GM23338 (cell line): ENCODE data around the gene YY1AP1. TPM values are rescaled to one million over a fixed set of nuclear protein-coding genes. Genes with fewer than 3 reads are reported as not detected.
"Not testable (repeated sequence)": the region's sequence is repeated elsewhere in the genome, so short reads cannot be mapped to it uniquely, and the experiment has no call there.

Experiments used
- ATAC-seq: fragments of 200-7000 bp; cut with Tn5 transposase; 3 replicates; pipeline ENCODE4 v1.9.1; 2020
- DNase-seq: peaks from one replicate; pipeline ENCODE4 v3.0.0-alpha.2; 2015; ENCODE audit warnings: low spot score
- H2AFZ ChIP-seq: fragments of 200-600 bp; sonication (generic); 2 replicates; pipeline ENCODE4 v1.8.0; 2016; ENCODE audit warnings: antibody characterized with exemption, mild to moderate bottlenecking, moderate library complexity
- H3F3A ChIP-seq: fragments of 200-600 bp; sonication (generic); replicated peaks from 2 replicates; pipeline ENCODE4 v1.8.0; 2017; ENCODE audit warnings: antibody characterized with exemption, mixed run types, low read depth
- H3K27ac ChIP-seq: fragments of 200-600 bp; sonication (generic); 2 replicates; pipeline ENCODE4 v1.6.1; 2016; ENCODE audit warnings: low read depth
- H3K27me3 ChIP-seq: fragments of 200-600 bp; sonication (generic); 2 replicates; pipeline ENCODE4 v1.8.0; 2016; ENCODE audit warnings: mild to moderate bottlenecking, mixed run types, moderate library complexity; ENCODE audit not compliant: insufficient read depth
- H3K36me3 ChIP-seq: fragments of 200-600 bp; sonication (generic); 2 replicates; pipeline ENCODE4 v1.8.0; 2016; ENCODE audit warnings: mild to moderate bottlenecking; ENCODE audit not compliant: insufficient read depth
- H3K4me1 ChIP-seq: fragments of 200-600 bp; sonication (generic); 2 replicates; pipeline ENCODE4 v1.8.0; 2016; ENCODE audit warnings: mild to moderate bottlenecking, moderate library complexity; ENCODE audit not compliant: insufficient read depth
- H3K4me2 ChIP-seq: fragments of 200-600 bp; sonication (generic); 2 replicates; pipeline ENCODE4 v1.7.1; 2017; ENCODE audit warnings: mixed run types
- H3K4me3 ChIP-seq: fragments of 200-600 bp; sonication (generic); 2 replicates; pipeline ENCODE4 v1.6.1; 2016; ENCODE audit warnings: mixed run types
- H3K79me2 ChIP-seq: fragments of 200-600 bp; sonication (generic); replicated peaks from 2 replicates; pipeline ENCODE4 v1.8.0; 2017; ENCODE audit warnings: mild to moderate bottlenecking; ENCODE audit not compliant: insufficient read depth
- H3K9me2 ChIP-seq: fragments of 200-600 bp; sonication (generic); 2 replicates; pipeline ENCODE4 v1.8.0; 2017; ENCODE audit not compliant: insufficient read depth
- H4K20me1 ChIP-seq: fragments of 200-600 bp; sonication (generic); replicated peaks from 2 replicates; pipeline ENCODE4 v1.8.0; 2017; ENCODE audit warnings: mild to moderate bottlenecking; ENCODE audit not compliant: insufficient read depth
- H3K27ac Mint-ChIP-seq: 2 replicates; pipeline ENCODE4 v1.8.0; 2020; ENCODE audit warnings: inconsistent platforms, mild to moderate bottlenecking, moderate library complexity, mixed read lengths
- H3K27me3 Mint-ChIP-seq: 3 replicates; pipeline ENCODE4 v1.8.0; 2022; ENCODE audit warnings: low read depth, mild to moderate bottlenecking, moderate library complexity, mixed read lengths, inconsistent platforms; ENCODE audit not compliant: insufficient read depth, poor library complexity
- H3K36me3 Mint-ChIP-seq: 3 replicates; pipeline ENCODE4 v1.8.0; 2021; ENCODE audit warnings: low read depth, mild to moderate bottlenecking, inconsistent platforms, moderate library complexity, mixed read lengths
- H3K4me1 Mint-ChIP-seq: 3 replicates; pipeline ENCODE4 v1.8.0; 2020; ENCODE audit warnings: mild to moderate bottlenecking, inconsistent platforms, mixed read lengths
- H3K4me3 Mint-ChIP-seq: 3 replicates; pipeline ENCODE4 v1.8.0; 2021; ENCODE audit warnings: moderate library complexity, mild to moderate bottlenecking, inconsistent platforms, mixed read lengths
- H3K9me3 Mint-ChIP-seq: 3 replicates; pipeline ENCODE4 v1.8.0; 2020; ENCODE audit warnings: moderate library complexity, mild to moderate bottlenecking, inconsistent platforms, mixed read lengths
- EZH2phosphoT487 ChIP-seq: fragments of 200-600 bp; sonication (generic); IDR thresholded peaks from one replicate; pipeline ENCODE4 v1.8.1; 2018; ENCODE audit warnings: antibody characterized with exemption; ENCODE audit not compliant: unreplicated experiment
- JUNB ChIP-seq: IDR thresholded peaks from one replicate; pipeline ENCODE4 v1.6.1; 2016; ENCODE audit warnings: antibody characterized with exemption; ENCODE audit not compliant: unreplicated experiment
- NANOG ChIP-seq: IDR thresholded peaks from 2 replicates; pipeline ENCODE4 v1.6.1; 2016; ENCODE audit warnings: antibody characterized with exemption, borderline replicate concordance
- POLR2AphosphoS5 ChIP-seq: IDR thresholded peaks from 2 replicates; pipeline ENCODE4 v1.6.1; 2016; ENCODE audit warnings: antibody characterized with exemption, low read depth
- REST ChIP-seq: IDR thresholded peaks from one replicate; pipeline ENCODE4 v1.6.1; 2018; ENCODE audit warnings: antibody characterized with exemption; ENCODE audit not compliant: unreplicated experiment
- STAT1 ChIP-seq: IDR thresholded peaks from one replicate; pipeline ENCODE4 v1.6.1; 2016; ENCODE audit warnings: antibody characterized with exemption; ENCODE audit not compliant: unreplicated experiment
- ZNF114 ChIP-seq: fragments of 250-450 bp; sonication (Bioruptor Pico); IDR thresholded peaks from 2 replicates; pipeline ENCODE4 v1.5.0; 2020; ENCODE audit warnings: mild to moderate bottlenecking, moderate library complexity
- polyA plus RNA-seq: library from polyadenylated mRNA; unstranded; fragments of >200 nt; fragmentation: Nextera tagmentation; extraction: Ambion mirVana; gene quantifications from 2 replicates; pipeline ENCODE4 v1.2.1, GENCODE V29; 2016
- total RNA-seq: library from RNA; depleted of rRNA; stranded (reverse); fragments of >200 nt; shearing (Covaris generic); gene quantifications from 2 replicates; pipeline ENCODE4 v1.2.3, GENCODE V29; 2014
- TF ChIP-seq, protein P1 (sequence below): IDR thresholded peaks from 2 replicates; pipeline ENCODE4 v1.6.1; 2016; ENCODE audit warnings: antibody characterized with exemption

YY1AP1 gene
- total and polyA plus RNA-seq, 2 experiments from 2014 or later, result 21.2 to 66.5 TPM

DNA sequence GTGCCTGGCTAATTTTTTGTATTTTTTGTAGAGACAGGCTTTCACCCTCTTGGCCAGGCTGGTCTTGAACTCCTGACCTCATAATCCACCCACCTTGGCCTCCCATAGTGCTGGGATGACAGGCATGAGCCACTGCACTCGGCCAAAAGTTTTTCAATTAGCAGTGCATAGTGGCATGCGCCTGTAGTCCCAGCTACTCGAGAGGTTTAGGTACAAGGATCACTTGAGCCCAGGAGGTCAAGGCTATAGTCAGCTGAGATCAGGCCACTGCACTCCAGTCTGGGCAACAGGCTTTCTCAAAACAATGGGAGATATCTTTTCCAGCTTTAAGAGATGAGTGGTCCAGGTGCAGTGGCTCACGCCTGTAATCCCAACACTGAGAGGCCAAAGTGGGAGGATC, 31.1 kb upstream of the YY1AP1 start:
- TF ChIP-seq EZH2phosphoT487 (no peak), JUNB (no peak), POLR2AphosphoS5 (no peak), ZNF114 (CRISPR knock-in tag) (no peak), STAT1 (no peak), REST (no peak), NANOG (no peak)
- TF ChIP-seq, protein P1, sequence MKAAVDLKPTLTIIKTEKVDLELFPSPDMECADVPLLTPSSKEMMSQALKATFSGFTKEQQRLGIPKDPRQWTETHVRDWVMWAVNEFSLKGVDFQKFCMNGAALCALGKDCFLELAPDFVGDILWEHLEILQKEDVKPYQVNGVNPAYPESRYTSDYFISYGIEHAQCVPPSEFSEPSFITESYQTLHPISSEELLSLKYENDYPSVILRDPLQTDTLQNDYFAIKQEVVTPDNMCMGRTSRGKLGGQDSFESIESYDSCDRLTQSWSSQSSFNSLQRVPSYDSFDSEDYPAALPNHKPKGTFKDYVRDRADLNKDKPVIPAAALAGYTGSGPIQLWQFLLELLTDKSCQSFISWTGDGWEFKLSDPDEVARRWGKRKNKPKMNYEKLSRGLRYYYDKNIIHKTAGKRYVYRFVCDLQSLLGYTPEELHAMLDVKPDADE, result no peak
- Histone ChIP-seq H3K79me2 (peaks cover 4% of the 10 kb centered on the region; the same call in 1 of the 2 replicates), H3K4me1 (no peaks in the 10 kb centered on the region), H2AFZ (no peak overlapping the region), H3K27me3 (no peaks in the 10 kb centered on the region), H3K9me2 (no peaks in the 10 kb centered on the region), H3K27ac (no peak overlapping the region), H3F3A (0 out of 2 replicates have a peak, but pooled peaks cover 2% of the 10 kb centered on the region), H4K20me1 (no peaks in the 10 kb centered on the region), H3K4me2 (no peak overlapping the region), H3K4me3 (no peak overlapping the region), H3K36me3 (peaks cover 19% of the 10 kb centered on the region; the same call in 1 of the 2 replicates)
- Mint-ChIP-seq H3K27me3 (peaks cover 4% of the 10 kb centered on the region), H3K4me1 (no peaks in the 10 kb centered on the region), H3K4me3 (no peak overlapping the region), H3K27ac (no peak overlapping the region), H3K36me3 (peaks cover 44% of the 10 kb centered on the region), H3K9me3 (no peaks in the 10 kb centered on the region)
- DNase-seq (no peak), ATAC-seq (no peak)

- H3K27ac ChIP-seq, H3K4me2 ChIP-seq, H3K9me2 ChIP-seq, H3K4me3 Mint-ChIP-seq, H3K4me1 Mint-ChIP-seq, H4K20me1 ChIP-seq, H3K4me3 ChIP-seq, DNase-seq, ATAC-seq, H3K27me3 ChIP-seq, H3K9me3 Mint-ChIP-seq, H3K27ac Mint-ChIP-seq, H3K27me3 Mint-ChIP-seq, H3K4me1 ChIP-seq, H3F3A ChIP-seq, H2AFZ ChIP-seq: not testable (repeated sequence)
- peaks cover 19% of the 10 kb centered on the region; the same call in 1 of the 2 replicates for H3K36me3 ChIP-seq
- H3K36me3 Mint-ChIP-seq, result peaks cover 47% of the 10 kb centered on the region
- peaks cover 10% of the 10 kb centered on the region; the same call in 1 of the 2 replicates for H3K79me2 ChIP-seq
These were observed 30.0 kb upstream of the YY1AP1 start for GRCh38 chr1:155718524-155719115.
